Measurements from ENCODE around the gene BMERB1. TPM values are rescaled to one million over a fixed set of nuclear protein-coding genes. Genes with fewer than 3 reads are reported as not detected.
A peak's percentile ranks its signal among the peaks of the same experiment; 100 is the strongest.
"Not testable (repeated sequence)": the region's sequence is repeated elsewhere in the genome, so short reads cannot be mapped to it uniquely, and the experiment has no call there.

Gene BMERB1
- total RNA-seq, 1 experiment from 2014 or later: 13.6 TPM

DNA sequence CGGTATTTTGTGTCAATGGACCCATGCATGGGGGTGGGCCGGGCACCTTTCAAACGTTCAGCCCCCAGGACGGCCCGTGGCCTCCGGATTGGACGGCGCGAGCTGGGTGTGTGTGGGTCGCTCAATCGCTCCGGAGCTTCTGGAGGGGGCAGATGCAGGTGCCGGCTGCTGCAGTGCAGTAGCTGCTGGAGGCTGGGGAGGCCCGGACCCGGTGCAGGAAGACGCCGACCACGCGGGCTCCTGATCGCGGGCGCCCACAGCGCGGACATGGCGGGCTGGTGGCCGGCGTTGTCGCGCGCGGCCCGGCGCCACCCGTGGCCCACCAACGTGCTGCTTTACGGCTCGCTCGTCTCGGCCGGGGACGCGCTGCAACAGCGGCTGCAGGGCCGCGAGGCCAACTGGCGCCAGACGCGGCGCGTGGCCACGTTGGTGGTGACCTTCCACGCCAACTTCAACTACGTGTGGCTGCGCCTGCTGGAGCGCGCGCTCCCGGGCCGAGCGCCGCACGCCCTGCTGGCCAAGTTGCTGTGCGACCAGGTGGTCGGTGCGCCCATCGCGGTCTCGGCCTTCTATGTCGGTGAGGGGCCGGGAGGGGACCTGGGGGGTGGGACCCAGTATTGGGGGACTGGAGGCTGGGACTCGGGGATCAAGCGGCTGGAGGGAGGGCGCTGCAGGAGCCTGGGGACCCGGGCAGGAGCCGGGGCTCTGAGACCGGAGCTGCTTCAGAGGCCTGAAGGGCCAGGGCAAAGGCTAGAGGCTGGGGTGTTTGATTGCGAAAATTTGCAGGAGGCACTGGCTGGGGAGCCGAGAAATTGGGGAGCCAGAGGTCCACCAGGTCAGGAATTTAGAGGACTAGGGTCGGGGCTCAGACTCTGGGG lies 38.5 kb upstream of the BMERB1 start, which contains the start of gene MPV17L (continued):
- TF ChIP-seq, protein P1, sequence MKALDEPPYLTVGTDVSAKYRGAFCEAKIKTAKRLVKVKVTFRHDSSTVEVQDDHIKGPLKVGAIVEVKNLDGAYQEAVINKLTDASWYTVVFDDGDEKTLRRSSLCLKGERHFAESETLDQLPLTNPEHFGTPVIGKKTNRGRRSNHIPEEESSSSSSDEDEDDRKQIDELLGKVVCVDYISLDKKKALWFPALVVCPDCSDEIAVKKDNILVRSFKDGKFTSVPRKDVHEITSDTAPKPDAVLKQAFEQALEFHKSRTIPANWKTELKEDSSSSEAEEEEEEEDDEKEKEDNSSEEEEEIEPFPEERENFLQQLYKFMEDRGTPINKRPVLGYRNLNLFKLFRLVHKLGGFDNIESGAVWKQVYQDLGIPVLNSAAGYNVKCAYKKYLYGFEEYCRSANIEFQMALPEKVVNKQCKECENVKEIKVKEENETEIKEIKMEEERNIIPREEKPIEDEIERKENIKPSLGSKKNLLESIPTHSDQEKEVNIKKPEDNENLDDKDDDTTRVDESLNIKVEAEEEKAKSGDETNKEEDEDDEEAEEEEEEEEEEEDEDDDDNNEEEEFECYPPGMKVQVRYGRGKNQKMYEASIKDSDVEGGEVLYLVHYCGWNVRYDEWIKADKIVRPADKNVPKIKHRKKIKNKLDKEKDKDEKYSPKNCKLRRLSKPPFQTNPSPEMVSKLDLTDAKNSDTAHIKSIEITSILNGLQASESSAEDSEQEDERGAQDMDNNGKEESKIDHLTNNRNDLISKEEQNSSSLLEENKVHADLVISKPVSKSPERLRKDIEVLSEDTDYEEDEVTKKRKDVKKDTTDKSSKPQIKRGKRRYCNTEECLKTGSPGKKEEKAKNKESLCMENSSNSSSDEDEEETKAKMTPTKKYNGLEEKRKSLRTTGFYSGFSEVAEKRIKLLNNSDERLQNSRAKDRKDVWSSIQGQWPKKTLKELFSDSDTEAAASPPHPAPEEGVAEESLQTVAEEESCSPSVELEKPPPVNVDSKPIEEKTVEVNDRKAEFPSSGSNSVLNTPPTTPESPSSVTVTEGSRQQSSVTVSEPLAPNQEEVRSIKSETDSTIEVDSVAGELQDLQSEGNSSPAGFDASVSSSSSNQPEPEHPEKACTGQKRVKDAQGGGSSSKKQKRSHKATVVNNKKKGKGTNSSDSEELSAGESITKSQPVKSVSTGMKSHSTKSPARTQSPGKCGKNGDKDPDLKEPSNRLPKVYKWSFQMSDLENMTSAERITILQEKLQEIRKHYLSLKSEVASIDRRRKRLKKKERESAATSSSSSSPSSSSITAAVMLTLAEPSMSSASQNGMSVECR (CRISPR knock-in tag; IDR thresholded peaks at IDR 0.05; ENCODE audit: borderline replicate concordance): 0 out of 2 replicates have a peak, but pooled peaks have one; percentile 42

DNA sequence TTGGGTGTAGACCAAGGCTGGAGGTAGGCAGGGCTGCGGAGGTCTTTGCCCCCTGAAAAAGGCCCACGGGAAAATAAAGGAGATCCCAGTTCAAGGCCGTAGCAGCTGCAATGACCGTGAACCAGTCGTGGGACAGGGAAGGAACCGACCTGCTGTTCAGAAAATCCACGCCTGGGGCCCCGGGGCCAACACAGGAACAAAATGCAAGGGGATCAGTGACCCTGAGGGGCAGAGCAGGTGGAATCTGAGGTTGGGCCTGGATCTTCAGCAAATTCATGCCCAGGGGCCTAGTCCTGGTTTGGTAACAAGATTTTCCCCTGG lies 37.9 kb upstream of the BMERB1 start:
- H3K27me3 Mint-ChIP-seq (ENCODE audit: low read depth); H3K9me3 Mint-ChIP-seq; DNase-seq (ENCODE audit: low spot score); POLR2A ChIA-PET; ATAC-seq; H3K27ac Mint-ChIP-seq; CTCF ChIA-PET; H3K36me3 Mint-ChIP-seq: not testable (repeated sequence)
- peaks cover 20% of the 10 kb centered on the region for H3K4me1 Mint-ChIP-seq
- H3K4me3 Mint-ChIP-seq: peak overlapping the region; percentile 66

DNA sequence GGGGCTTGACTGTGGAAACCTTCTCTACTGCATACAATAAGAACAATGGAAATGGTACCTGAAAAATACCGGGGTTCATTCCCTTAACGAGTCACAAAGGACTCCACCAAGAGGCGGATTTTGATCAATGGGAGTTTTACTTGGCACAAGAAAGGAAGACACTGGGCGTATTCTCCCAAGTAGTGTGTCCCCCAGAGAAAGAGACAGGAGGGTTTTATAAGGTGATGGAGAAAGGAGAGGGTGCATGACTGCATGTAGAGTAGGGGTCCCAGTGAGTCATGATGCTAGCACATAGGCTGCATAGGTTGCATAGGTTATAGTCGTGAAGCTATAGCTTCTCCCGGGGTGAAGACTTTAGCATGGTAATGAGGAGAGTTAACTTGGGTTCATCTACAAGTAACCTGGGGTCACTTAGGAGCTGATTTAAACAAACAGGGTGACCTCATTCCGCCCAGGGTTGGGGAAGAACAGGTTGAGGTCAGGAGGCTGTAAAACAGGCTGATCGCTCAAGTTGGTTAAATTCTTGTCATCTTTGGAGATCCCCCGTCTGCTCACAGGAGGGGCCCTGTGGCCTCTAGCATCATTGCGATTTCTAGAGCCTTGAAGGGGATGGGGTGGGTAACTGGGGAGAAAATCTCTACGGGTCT lies 37.3 kb upstream of the BMERB1 start:
- Mint-ChIP-seq H3K9me3 (no peaks in the 10 kb centered on the region), H3K36me3 (no peaks in the 10 kb centered on the region), H3K27ac (no peak overlapping the region), H3K27me3 (ENCODE audit: low read depth) (peaks cover 4% of the 10 kb centered on the region), H3K4me1 (peaks cover 26% of the 10 kb centered on the region), H3K4me3 (peak overlapping the region; percentile 66; the same call in 1 of the 2 replicates)
- DNase-seq (ENCODE audit: low spot score) (no peak), ATAC-seq (no peak)
- ChIA-PET POLR2A (no interaction called here), CTCF (no interaction called here)
- TF ChIP-seq, protein P2, sequence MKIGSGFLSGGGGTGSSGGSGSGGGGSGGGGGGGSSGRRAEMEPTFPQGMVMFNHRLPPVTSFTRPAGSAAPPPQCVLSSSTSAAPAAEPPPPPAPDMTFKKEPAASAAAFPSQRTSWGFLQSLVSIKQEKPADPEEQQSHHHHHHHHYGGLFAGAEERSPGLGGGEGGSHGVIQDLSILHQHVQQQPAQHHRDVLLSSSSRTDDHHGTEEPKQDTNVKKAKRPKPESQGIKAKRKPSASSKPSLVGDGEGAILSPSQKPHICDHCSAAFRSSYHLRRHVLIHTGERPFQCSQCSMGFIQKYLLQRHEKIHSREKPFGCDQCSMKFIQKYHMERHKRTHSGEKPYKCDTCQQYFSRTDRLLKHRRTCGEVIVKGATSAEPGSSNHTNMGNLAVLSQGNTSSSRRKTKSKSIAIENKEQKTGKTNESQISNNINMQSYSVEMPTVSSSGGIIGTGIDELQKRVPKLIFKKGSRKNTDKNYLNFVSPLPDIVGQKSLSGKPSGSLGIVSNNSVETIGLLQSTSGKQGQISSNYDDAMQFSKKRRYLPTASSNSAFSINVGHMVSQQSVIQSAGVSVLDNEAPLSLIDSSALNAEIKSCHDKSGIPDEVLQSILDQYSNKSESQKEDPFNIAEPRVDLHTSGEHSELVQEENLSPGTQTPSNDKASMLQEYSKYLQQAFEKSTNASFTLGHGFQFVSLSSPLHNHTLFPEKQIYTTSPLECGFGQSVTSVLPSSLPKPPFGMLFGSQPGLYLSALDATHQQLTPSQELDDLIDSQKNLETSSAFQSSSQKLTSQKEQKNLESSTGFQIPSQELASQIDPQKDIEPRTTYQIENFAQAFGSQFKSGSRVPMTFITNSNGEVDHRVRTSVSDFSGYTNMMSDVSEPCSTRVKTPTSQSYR (CRISPR knock-in tag; IDR thresholded peaks at IDR 0.05): no peak
- TF ChIP-seq, protein P3, sequence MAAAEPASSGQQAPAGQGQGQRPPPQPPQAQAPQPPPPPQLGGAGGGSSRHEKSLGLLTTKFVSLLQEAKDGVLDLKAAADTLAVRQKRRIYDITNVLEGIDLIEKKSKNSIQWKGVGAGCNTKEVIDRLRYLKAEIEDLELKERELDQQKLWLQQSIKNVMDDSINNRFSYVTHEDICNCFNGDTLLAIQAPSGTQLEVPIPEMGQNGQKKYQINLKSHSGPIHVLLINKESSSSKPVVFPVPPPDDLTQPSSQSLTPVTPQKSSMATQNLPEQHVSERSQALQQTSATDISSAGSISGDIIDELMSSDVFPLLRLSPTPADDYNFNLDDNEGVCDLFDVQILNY (CRISPR knock-in tag; IDR thresholded peaks at IDR 0.05): no peak
- no peak for TF ChIP-seq ZNF138 (CRISPR knock-in tag; conservative IDR thresholded peaks at IDR 0.05)
- TF ChIP-seq CREM (CRISPR knock-in tag; IDR thresholded peaks at IDR 0.05): no peak
- TF ChIP-seq, protein P4, sequence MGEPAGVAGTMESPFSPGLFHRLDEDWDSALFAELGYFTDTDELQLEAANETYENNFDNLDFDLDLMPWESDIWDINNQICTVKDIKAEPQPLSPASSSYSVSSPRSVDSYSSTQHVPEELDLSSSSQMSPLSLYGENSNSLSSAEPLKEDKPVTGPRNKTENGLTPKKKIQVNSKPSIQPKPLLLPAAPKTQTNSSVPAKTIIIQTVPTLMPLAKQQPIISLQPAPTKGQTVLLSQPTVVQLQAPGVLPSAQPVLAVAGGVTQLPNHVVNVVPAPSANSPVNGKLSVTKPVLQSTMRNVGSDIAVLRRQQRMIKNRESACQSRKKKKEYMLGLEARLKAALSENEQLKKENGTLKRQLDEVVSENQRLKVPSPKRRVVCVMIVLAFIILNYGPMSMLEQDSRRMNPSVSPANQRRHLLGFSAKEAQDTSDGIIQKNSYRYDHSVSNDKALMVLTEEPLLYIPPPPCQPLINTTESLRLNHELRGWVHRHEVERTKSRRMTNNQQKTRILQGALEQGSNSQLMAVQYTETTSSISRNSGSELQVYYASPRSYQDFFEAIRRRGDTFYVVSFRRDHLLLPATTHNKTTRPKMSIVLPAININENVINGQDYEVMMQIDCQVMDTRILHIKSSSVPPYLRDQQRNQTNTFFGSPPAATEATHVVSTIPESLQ (CRISPR knock-in tag; IDR thresholded peaks at IDR 0.05): no peak
- no peak for TF ChIP-seq NR3C1 (CRISPR knock-in tag; conservative IDR thresholded peaks at IDR 0.05; ENCODE audit: low read depth)
- TF ChIP-seq, protein P5, sequence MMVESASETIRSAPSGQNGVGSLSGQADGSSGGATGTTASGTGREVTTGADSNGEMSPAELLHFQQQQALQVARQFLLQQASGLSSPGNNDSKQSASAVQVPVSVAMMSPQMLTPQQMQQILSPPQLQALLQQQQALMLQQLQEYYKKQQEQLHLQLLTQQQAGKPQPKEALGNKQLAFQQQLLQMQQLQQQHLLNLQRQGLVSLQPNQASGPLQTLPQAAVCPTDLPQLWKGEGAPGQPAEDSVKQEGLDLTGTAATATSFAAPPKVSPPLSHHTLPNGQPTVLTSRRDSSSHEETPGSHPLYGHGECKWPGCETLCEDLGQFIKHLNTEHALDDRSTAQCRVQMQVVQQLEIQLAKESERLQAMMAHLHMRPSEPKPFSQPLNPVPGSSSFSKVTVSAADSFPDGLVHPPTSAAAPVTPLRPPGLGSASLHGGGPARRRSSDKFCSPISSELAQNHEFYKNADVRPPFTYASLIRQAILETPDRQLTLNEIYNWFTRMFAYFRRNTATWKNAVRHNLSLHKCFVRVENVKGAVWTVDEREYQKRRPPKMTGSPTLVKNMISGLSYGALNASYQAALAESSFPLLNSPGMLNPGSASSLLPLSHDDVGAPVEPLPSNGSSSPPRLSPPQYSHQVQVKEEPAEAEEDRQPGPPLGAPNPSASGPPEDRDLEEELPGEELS (CRISPR knock-in tag; IDR thresholded peaks at IDR 0.05): no peak
- TF ChIP-seq, protein P6, sequence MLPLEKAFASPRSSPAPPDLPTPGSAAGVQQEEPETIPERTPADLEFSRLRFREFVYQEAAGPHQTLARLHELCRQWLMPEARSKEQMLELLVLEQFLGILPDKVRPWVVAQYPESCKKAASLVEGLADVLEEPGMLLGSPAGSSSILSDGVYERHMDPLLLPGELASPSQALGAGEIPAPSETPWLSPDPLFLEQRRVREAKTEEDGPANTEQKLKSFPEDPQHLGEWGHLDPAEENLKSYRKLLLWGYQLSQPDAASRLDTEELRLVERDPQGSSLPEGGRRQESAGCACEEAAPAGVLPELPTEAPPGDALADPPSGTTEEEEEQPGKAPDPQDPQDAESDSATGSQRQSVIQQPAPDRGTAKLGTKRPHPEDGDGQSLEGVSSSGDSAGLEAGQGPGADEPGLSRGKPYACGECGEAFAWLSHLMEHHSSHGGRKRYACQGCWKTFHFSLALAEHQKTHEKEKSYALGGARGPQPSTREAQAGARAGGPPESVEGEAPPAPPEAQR (CRISPR knock-in tag; IDR thresholded peaks at IDR 0.05): no peak
- no peak for TF ChIP-seq CREB1 (CRISPR knock-in tag; IDR thresholded peaks at IDR 0.05)
- TF ChIP-seq, protein P1 (CRISPR knock-in tag; IDR thresholded peaks at IDR 0.05; ENCODE audit: borderline replicate concordance): no peak
